HCT116 (cell line): ENCODE data around the gene ARHGAP10.

Experiments used
- ELF1 ChIP-seq: IDR thresholded peaks from 2 replicates; pipeline ENCODE4 v1.6.1; 2012; ENCODE audit warnings: low read depth, borderline replicate concordance
- EZH2 ChIP-seq: fragments of 200-600 bp; sonication (generic); IDR thresholded peaks from 2 replicates; pipeline ENCODE4 v1.6.1; 2017; ENCODE audit warnings: antibody characterized with exemption, mixed run types
- EZH2phosphoT487 ChIP-seq: fragments of 200-600 bp; IDR thresholded peaks from 2 replicates; pipeline ENCODE4 v1.6.1; 2018; ENCODE audit warnings: antibody characterized with exemption, borderline replicate concordance
- POLR2A ChIP-seq: IDR thresholded peaks from 2 replicates; pipeline ENCODE4 v1.7.0; 2011; ENCODE audit warnings: borderline replicate concordance; ENCODE audit not compliant: insufficient read depth, insufficient read length; ENCODE audit errors: extremely low read depth
- YY1 ChIP-seq: IDR thresholded peaks from 2 replicates; pipeline ENCODE4 v1.6.1; 2011; ENCODE audit warnings: low read length, low read depth, moderate library complexity, mild to moderate bottlenecking; ENCODE audit not compliant: insufficient replicate concordance; ENCODE audit errors: extremely low read depth
- TF ChIP-seq, protein P1 (sequence below), 3 experiments: fragments of 200-600 bp in 1 of 3; sonication (generic) in 1 of 3; IDR thresholded peaks in 2 of 3; conservative IDR thresholded peaks in 1 of 3; 2 replicates each; pipeline ENCODE4 v1.5.1; 2012 to 2017; ENCODE audit warnings: low read depth in 2 of 3, low read length in 2 of 3, antibody characterized with exemption in 1 of 3, borderline replicate concordance in 1 of 3, control low read depth in 1 of 3, mild to moderate bottlenecking in 1 of 3, mixed read lengths in 1 of 3, mixed run types in 1 of 3, moderate library complexity in 1 of 3; ENCODE audit not compliant: insufficient read depth in 1 of 3

DNA sequence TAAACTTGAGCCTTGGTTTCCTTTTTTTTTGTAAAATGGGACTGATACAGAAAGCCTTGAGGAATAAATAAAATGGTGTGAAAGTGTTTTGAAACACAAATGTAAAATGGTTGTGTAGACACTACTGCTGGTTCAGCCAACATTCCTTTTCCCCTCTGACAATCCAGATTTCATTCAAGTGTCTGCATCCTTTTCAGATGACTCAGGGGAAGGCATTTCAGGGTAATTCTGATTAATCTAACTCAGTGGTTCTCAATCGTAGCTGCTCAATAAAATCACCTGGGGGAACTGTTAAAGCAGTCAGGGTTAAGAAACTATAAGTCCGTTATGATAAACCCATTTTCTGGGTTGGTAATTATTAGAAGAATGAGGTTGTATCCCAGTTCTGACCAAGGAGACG is 4.6 kb downstream of the ARHGAP10 start:
- TF ChIP-seq EZH2phosphoT487 (no peak), POLR2A (no peak), ELF1 (no peak), YY1 (no peak), EZH2 (no peak)
- TF ChIP-seq, protein P1, sequence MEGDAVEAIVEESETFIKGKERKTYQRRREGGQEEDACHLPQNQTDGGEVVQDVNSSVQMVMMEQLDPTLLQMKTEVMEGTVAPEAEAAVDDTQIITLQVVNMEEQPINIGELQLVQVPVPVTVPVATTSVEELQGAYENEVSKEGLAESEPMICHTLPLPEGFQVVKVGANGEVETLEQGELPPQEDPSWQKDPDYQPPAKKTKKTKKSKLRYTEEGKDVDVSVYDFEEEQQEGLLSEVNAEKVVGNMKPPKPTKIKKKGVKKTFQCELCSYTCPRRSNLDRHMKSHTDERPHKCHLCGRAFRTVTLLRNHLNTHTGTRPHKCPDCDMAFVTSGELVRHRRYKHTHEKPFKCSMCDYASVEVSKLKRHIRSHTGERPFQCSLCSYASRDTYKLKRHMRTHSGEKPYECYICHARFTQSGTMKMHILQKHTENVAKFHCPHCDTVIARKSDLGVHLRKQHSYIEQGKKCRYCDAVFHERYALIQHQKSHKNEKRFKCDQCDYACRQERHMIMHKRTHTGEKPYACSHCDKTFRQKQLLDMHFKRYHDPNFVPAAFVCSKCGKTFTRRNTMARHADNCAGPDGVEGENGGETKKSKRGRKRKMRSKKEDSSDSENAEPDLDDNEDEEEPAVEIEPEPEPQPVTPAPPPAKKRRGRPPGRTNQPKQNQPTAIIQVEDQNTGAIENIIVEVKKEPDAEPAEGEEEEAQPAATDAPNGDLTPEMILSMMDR (IDR thresholded peaks at IDR 0.05 in 2 of 3, conservative IDR thresholded peaks at IDR 0.05 in 1 of 3; ENCODE audit: borderline replicate concordance in 1 of 3, insufficient read depth in 1 of 3, low read depth in 2 of 3, low read length in 2 of 3), result no peak
